Head of caudate nucleus (tissue), 42 donors: Measurements from ENCODE around the gene RSPO4.

Experiments
- DNase-seq, 42 donors: peaks; one replicate each; pipeline versions ENCODE4 v3.0.0 to v3.0.0-alpha.2; 2020 to 2021; ENCODE audit warnings: mixed read lengths in 7 of 42
- intact Hi-C: fragments of 100-400 bp; cut with DNase I; formaldehyde crosslinking; loops from one replicate; pipeline ENCODE4 v1.15.0; 2022

The RSPO4 gene

DNA sequence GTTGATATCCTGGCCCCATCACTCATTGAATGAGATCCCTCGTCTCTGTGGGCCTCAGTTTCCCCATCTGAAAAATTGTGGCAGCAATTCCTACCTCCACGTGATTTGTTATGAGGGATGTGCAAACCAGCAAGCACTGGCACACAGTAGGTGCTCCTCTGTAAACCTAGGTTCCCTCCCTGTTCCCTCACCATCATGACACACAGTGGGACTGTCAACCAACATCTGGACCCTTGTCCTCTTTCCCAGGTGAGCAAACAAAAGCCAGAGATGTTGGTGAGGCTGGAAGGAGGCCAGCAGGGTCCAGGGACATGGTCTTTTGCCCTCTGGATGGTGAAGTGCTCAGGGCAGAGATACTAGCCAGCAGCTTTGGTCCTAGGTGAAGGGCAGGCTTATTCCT lies 26.1 kb downstream of the RSPO4 start:
- intact Hi-C loops, result no loop called here
- no peak for DNase-seq

DNA sequence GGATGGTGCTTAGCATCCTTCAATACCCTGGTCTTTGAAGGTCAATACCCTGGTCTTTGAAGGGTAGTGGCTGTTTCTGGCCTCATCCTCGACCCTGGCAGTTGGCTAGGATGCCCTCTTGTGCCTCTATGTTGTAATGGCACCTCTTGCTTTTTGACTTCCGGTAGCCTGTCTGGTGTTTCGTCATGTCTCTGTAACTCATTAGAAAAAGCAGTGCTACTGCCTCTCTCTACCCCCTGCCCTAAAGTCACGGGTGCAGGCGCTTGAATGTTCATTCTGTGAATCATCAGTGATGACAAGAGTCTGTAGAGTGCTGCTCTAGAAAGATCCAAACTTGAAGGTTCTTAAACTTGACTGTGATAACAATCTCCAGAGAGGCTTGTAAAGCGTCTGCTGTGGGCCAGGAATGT lies 28.3 kb downstream of the RSPO4 start:
- DNase-seq, result peak in 22 of 42 donors; percentile 7 to 55 (median 26)

DNA sequence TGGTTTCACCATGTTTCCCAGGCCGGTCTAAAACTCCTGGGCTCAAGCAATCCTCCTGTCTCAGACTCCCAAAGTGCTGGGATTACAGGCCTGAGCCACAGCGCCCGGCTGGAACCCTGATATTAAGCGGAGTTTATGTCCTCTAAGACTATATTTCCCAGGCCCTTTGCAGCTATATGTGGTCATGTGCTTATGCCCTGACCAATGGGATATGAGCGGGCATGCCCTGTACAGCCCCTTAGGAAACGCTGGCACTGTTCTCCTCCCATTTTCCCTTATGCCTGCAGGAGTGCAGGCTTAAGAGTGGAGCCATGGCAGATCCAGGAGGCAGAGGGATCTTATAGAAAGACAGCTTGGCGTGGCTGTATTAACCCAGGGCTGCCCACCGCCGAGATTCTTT lies 29.9 kb downstream of the RSPO4 start:
- DNase-seq, result no peak
- intact Hi-C loops, result no loop called here

More for the DNA sequence above, 28.3 kb downstream of the RSPO4 start:
- intact Hi-C loops, result no loop called here

DNA sequence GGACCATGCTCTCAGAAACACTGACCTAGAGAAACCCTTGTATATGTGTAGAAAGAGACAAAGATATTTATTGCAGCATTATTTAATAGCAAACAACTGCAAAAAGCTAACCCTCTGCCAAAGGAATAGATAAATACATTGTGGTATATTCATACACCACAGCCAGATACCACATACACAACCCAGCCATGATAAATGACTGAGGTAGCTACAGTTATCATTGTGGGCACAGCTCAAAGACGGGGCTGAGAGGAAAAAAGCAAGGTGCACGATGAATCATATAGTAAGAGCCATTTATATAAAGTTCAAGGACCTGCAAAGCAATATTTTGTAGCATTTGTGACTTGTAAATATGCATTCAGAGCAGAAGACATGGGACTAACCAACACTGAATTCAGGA lies 30.8 kb downstream of the RSPO4 start:
- intact Hi-C loops, result no loop called here
- no peak for DNase-seq

DNA sequence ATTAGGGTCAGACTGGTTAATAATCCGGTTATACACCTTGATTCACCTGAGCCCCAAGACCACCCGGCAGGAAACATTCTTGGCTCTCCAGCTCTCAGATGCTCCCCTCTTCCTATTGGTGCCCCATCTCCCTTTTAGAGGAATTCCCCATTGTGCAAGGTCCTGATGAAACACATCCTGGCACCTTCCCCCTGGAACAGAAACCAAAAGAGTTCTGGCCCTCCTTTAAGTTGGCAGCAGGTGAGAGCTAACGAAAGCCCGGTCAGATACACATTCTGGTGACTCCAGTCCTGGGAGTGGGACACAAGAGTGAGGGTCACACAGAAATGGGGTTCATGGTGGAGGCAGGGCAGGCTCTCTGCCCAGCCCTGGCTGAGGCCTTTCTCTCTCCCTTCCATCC lies 32.2 kb downstream of the RSPO4 start:
- no peak for DNase-seq
- intact Hi-C loops, result no loop called here

DNA sequence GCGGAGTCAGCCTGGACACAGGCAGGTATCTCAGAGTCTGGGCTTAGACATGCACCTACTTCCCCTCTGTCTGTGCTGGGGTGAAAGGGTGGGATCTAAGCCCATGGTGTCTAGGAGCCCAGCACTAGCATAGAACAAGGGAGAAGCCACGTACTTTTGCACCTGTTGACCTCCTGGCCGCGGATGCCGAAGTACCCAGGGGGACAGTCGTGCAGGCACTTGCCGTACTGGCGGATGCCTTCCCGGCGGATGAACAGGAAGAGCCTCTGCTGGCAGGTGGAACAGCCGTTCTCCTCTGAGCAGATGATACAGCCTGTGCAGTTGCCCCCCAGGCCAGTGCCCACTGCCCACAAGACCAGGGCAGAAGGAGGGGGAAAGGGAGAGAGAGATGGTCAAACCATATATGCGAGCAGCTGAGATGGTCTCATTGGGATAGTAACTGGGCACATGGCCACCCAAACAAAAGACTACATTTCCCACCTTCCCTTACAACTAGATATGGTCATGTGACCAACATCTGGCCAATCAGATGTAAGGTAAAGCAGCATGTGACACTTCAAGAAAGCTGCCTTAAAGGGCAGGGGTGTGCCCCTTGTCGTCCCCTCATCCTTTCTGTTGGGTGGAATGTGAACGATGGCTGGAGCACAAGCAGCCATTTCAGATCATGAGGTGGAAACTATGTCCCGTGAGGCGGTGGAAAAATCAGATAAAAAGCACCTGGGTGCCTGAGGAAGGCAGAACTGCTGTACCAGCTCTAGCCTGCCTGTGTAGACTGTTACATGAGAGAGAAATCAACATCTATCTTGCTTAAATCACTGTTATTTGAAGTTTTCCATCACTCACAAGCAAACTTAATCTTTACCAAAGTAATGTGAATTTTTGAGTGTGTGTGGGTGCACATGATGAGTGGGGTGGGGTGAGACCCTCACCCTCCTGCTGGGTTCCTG lies 34.0 kb downstream of the RSPO4 start:
- intact Hi-C loops, result no loop called here
- peak in 1 of 42 donors; percentile 52 for DNase-seq

DNA sequence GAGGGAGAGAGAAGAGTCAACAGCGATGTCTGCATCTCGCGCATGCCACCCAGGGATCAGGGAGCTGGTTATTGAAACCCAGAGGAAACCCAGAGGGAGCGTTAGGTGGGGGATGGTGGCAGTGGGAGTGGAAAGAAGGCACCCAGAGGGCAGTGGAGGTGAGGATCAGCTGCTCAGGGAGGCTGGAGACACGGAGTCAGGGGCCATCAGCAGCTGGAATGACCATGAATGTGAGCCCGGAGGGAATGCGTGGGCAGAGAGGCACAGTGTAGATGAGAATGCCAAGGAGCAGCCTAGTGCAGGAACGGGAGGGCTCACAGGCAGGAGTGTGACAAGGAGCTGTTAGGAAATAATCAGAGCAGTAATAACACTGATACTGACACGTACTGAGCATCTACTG lies 36.2 kb downstream of the RSPO4 start:
- peak in 27 of 42 donors; percentile 3 to 54 (median 38) for DNase-seq
- intact Hi-C loops, result no loop called here

DNA sequence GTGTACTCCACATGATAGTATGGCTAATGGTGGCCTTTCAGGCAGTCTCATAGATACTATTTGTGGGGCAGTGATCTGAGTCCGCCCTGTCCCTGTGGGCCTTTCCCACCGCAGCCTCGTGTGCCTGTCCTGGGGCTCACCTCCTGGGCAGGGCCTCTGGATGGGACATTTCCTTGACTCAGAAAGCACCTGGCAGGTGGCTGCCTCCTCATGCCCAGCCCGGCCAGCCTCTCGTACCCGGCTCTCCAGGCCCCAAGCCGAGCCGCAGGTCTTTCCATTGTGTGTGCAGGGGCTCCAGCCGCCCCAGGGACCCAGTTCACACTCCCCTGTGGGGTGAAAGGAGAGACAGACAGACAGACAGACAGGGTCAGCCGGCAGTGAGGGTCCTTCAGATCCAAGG lies 38.3 kb downstream of the RSPO4 start:
- no peak for DNase-seq
- intact Hi-C loops, result no loop called here

DNA sequence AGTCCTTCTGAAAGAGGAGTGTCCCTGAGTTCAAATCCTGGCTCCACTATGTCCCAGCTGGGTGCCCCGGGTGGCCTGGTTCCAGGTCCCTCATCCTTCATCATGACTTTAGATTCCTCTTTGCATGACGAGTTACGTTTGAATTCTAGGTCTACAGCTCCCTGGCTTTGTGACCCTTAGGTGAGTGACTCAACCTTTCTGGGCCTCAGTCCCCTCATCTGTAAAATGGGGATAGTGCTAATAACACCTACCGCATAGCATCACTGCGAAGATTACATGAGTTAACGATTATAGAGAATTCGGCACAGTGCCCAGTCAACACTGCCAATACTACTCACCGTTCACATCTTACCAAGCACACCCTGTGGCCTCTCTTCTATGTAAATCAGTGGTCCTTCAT lies 39.4 kb downstream of the RSPO4 start:
- intact Hi-C loops, result no loop called here
- DNase-seq, result no peak

DNA sequence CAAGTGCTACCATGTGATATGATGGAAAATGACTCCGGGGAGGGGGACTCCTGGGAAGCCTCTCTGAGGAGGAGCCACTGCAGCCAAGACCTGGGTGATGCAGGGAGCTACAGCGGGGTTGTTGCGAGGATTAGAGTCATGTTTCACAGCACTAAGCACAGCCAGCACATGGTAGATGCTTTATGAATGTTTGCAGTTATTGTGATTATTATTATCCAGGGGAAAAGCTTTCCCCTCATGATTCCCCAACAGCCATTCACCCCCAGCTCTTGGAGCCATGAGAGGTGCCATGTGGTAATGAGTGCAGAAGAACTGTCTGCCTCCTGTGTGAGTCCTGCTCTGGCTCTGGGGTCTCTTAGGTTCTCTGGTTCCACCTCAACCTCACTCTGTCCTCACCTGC lies 39.9 kb downstream of the RSPO4 start:
- intact Hi-C loops, result no loop called here
- no peak for DNase-seq

DNA sequence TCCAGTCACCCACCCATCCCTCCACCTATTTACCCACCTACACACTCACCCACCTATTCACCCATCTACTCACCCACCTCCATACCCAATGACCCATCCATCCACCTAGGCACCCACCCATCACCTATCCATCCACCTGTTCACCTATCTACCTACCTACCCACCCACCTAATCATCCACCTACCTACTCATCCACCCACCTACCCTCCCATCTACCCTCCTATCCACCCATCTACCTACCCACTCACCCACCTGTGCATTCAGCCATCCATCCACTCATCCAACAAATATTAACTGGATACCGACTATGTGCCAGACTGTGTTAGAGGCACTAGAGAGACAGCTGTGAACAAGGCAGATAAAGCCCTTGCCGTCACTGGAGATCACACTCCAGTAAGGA lies 40.3 kb downstream of the RSPO4 start:
- intact Hi-C loops, result no loop called here
- no peak for DNase-seq

DNA sequence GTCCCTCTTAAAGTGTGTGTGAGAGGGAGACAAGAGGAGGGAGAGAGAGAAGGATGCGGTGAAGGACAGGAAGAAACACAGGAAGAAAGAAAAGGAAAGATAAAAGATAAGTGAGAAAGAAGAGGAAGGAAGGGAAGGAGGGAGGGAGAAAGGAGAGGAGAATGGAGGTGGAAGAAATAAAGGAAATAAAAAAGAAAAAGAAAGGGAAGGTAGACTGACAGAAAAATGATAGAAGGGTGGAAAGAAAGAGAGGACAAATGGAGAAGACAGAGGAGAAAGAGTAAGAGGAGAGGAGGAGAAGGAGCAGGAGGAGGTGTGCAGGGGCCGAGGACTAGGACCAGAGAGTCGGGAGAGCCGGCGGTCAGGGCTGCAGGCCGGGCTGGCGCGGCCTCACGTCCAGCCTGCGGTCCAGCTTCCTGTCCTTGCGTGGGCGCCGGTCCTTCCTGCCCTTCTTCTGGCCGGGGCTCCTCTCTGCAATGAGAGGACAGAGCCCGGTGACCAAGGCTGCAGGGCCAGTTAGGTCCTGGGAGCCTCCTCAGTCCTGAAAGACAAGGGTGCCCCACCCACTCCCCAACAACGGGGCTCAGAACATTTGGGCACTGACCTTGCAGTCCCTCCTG lies 42.0 kb downstream of the RSPO4 start:
- intact Hi-C loops, result loop anchor here (5.0 kb wide), 1 partner anchor 143 kb away; no protein-coding TSS in a partner anchor
- no peak for DNase-seq

DNA sequence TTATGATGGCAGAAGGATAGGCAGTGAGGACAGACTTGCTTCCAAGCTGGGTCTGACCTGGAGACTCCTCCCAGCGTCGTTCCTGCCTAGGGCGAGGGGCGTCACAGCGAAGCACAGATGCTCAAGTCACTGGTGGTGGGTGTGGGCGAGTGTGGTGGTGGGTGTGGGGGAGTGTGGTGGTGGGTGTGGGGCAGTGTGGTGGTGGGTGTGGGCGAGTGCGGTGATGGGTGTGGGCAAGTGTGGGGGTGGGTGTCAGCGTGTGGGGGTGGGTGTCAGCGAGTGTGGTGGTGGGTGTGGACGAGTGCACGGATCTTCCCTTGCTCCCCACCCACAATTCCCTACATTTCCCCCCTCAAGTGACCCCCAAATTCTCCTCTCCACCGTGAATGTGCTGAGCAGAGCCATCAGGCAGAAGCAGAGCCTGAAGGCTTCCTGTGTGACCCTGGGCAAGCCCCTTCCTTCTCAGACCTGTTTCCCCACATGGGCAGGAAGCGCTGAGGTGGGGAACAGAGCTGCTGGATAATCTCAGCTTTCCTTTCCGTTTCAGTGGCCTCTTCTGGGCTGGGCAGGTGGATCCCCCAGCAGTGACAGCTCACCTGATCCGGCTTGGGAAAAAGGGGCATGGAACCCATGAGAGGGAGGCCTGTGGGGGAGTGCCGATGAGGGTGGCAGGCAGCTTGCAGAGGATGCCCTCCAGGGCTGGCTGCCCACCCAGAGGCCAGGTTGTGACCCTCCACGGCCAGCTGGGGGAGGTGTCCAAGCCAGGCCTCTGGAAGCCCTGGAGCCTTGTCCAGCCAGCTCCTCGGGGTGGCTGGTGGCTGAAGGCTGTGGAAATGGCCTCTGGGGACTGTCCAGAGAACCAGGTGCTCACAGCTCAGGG lies 42.9 kb downstream of the RSPO4 start:
- no peak for DNase-seq

DNA sequence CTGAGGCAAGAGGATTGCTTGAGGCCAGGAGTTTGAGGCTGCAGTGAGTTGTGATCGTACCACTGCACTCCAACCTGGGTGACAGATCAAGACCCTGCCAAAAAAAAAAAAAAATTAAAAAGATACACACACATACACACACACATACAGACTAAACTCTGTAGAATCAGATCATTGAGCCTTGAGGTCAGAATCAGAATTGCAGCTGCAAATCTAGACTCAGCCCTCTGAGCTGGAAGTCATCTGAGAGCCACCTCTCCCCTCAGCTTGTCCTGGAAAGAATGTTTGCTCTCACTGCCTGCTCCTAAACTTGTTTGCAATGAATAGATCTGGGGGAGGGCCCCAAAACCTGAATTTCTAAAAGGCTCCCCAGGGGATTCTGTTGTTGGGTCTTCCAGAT lies 44.6 kb downstream of the RSPO4 start:
- no peak for DNase-seq
- intact Hi-C loops, result loop anchor here (5.0 kb wide), 1 partner anchor 140 kb away; no protein-coding TSS in a partner anchor

More for the DNA sequence above, 42.9 kb downstream of the RSPO4 start:
- intact Hi-C loops, result loop anchor here (5.0 kb wide), 1 partner anchor 142 kb away; no protein-coding TSS in a partner anchor

DNA sequence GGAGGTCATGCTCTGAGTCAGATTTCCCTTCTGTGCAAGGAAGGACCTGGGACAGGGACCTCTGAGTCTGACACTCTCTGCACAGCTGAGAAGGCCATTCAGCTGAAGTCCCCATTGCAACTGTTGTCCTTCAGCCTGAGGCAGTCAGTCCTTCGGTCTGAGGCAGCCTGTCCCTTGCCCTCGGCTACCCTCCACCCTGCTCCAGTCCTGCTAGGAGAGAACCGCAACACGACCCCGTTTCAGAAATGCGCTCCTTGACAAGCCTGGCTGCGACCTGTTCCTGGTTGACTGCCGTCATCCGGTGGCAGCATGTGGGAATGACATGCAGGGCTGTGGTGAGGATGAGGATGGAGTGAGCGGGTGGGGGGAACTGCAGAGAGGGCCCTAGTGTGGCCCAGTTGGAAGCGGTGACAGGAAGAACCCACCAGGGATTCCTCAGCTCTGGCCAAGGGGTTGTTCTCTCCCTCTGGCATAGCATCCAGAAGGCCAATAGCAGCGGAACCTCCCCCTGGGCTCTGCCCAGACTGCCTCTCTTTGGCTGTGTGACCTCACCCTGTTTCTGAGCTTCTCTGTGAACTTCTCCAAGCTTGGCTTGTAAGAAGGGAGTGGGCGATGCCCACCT lies 45.7 kb downstream of the RSPO4 start:
- intact Hi-C loops, result loop anchor here (5.0 kb wide), 1 partner anchor 139 kb away; no protein-coding TSS in a partner anchor
- DNase-seq, result peak; percentile 33 to 87 (median 75)

DNA sequence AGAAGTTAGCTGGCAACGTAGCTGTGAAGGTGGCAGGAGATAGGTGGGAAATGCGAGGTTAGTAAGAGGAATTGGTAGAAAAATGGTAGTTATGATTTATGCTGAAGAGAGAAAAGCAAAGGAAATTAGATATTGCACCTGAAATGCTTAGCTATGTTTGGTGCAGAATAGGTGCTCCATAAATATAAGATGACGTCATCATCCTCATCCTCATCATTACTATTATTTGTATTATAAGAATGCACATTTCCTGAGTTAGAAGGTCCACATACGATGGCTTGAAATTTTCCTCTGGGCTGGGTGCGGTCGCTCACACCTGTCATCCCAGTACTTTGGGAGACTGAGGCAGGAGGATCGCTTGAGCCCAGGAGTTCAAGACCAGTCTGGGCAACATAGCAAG lies 46.5 kb downstream of the RSPO4 start:
- no peak for DNase-seq
- intact Hi-C loops, result loop anchor here (5.0 kb wide), 1 partner anchor 138 kb away; no protein-coding TSS in a partner anchor

DNA sequence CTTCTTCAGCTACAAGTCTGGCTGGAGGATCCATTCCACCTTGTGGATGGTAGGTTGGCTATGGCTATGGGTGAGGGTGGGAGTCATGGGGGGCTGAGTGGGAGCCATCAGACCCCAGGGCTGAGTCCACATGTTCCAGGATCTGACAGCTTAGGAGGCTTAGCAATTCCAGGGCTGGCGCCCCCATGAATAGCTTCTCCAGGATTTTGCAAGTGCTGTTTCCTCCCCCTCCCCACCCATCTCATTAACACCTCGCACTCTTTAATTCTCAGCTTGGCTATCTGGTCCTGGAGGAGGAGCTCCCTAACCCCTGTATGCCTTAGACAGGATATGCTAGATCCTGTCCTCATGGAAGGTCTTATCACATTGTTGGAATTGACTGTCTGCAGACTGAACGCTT lies 47.0 kb downstream of the RSPO4 start:
- DNase-seq, result peak in 1 of 42 donors; percentile 4
- intact Hi-C loops, result loop anchor here (5.0 kb wide), 1 partner anchor 138 kb away; no protein-coding TSS in a partner anchor

DNA sequence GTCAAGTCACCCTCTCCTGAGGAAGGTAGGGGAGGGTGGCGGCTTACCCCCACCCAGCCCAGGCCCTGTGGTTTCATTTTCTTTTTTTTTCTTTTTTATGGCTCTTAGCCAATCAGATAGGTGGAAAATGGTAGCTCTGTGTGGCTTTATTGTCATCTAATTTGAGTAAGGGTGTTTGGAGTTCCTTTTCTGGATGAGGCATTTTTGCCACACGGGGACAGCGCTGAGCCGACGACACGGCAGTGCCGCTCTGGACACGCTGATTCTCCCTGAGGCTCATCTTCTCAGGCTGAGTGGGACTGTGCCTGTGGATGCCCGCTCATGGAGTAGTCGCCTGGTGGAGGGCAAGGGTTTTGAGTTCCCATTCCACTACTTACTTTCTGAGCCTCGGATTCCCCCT lies 48.4 kb downstream of the RSPO4 start:
- intact Hi-C loops, result no loop called here
- DNase-seq, result peak in 1 of 42 donors; percentile 6
